Activated naive CD4-positive, alpha-beta T cell treated with anti-CD3 and anti-CD28 coated beads, Interleukin-2, amount 50 U/mL, for 24 hours (primary cell): Measurements from ENCODE around the gene NUDT2.

Source experiments
- H3K27ac Mint-ChIP-seq: one replicate; pipeline ENCODE4 v1.8.0; 2021; ENCODE audit warnings: mild to moderate bottlenecking, mixed read lengths
- H3K27me3 Mint-ChIP-seq: one replicate; pipeline ENCODE4 v1.8.0; 2021; ENCODE audit warnings: mixed read lengths
- H3K36me3 Mint-ChIP-seq: one replicate; pipeline ENCODE4 v1.8.0; 2021; ENCODE audit warnings: mixed read lengths
- H3K4me1 Mint-ChIP-seq: one replicate; pipeline ENCODE4 v1.8.0; 2021; ENCODE audit warnings: mixed read lengths
- H3K4me3 Mint-ChIP-seq: one replicate; pipeline ENCODE4 v1.8.0; 2021; ENCODE audit warnings: mild to moderate bottlenecking, mixed read lengths
- H3K9me3 Mint-ChIP-seq: one replicate; pipeline ENCODE4 v1.8.0; 2021; ENCODE audit warnings: mixed read lengths

Gene NUDT2

GRCh38 chr9:34373749-34374148, 44.4 kb downstream of the NUDT2 start:
- Mint-ChIP-seq H3K36me3 (peaks cover 6% of the 10 kb centered on the region), H3K27me3 (no peaks in the 10 kb centered on the region), H3K9me3 (no peaks in the 10 kb centered on the region), H3K4me3 (no peak overlapping the region), H3K27ac (no peak overlapping the region), H3K4me1 (peaks cover 24% of the 10 kb centered on the region)

- Mint-ChIP-seq H3K36me3 (peaks cover 6% of the 10 kb centered on the region), H3K9me3 (no peaks in the 10 kb centered on the region), H3K27ac (no peak overlapping the region), H3K27me3 (no peaks in the 10 kb centered on the region), H3K4me3 (no peak overlapping the region), H3K4me1 (peaks cover 28% of the 10 kb centered on the region)
Observed at GRCh38 chr9:34374339-34374738, 45.0 kb downstream of the NUDT2 start.

- Mint-ChIP-seq H3K4me3 (peak overlapping the region; percentile 90), H3K36me3 (peaks cover 4% of the 10 kb centered on the region), H3K27me3 (no peaks in the 10 kb centered on the region), H3K9me3 (no peaks in the 10 kb centered on the region), H3K4me1 (peaks cover 35% of the 10 kb centered on the region), H3K27ac (peak overlapping the region; percentile 76)
Observed at GRCh38 chr9:34374905-34375552, 45.7 kb downstream of the NUDT2 start.

- H3K27ac Mint-ChIP-seq, result peak overlapping the region; percentile 76
- peaks cover 1% of the 10 kb centered on the region for H3K36me3 Mint-ChIP-seq
- peak overlapping the region; percentile 90 for H3K4me3 Mint-ChIP-seq
- H3K4me1 Mint-ChIP-seq, result peaks cover 43% of the 10 kb centered on the region
- H3K27me3 Mint-ChIP-seq, result no peaks in the 10 kb centered on the region
- no peaks in the 10 kb centered on the region for H3K9me3 Mint-ChIP-seq
Observed at GRCh38 chr9:34375901-34376595, 46.7 kb downstream of the NUDT2 start.

GRCh38 chr9:34376596-34377403, 47.4 kb downstream of the NUDT2 start, which contains the start of gene MYORG:
Gene MYORG, minus strand, starts transcription at chr9:34376898. Its CDS starts 3,955 bp downstream, at chr9:34372943.
- Mint-ChIP-seq H3K27ac (peak within 1 kb of the TSS; percentile 76), H3K36me3 (peaks cover 1% of the 10 kb centered on the region), H3K27me3 (no peaks in the 10 kb centered on the region), H3K4me3 (peak within 1 kb of the TSS; percentile 90), H3K4me1 (peaks cover 47% of the 10 kb centered on the region), H3K9me3 (no peaks in the 10 kb centered on the region)

- Mint-ChIP-seq H3K27ac (no peak overlapping the region), H3K4me1 (peaks cover 47% of the 10 kb centered on the region), H3K36me3 (peaks cover 1% of the 10 kb centered on the region), H3K4me3 (peak overlapping the region; percentile 90), H3K9me3 (no peaks in the 10 kb centered on the region), H3K27me3 (no peaks in the 10 kb centered on the region)
Observed at GRCh38 chr9:34377404-34377746, 48.0 kb downstream of the NUDT2 start.

- H3K4me1 Mint-ChIP-seq, result peaks cover 47% of the 10 kb centered on the region
- H3K27ac Mint-ChIP-seq, result no peak overlapping the region
- peaks cover 1% of the 10 kb centered on the region for H3K36me3 Mint-ChIP-seq
- H3K9me3 Mint-ChIP-seq, result no peaks in the 10 kb centered on the region
- H3K27me3 Mint-ChIP-seq, result no peaks in the 10 kb centered on the region
- H3K4me3 Mint-ChIP-seq, result no peak overlapping the region
Observed at GRCh38 chr9:34378376-34379060, 49.1 kb downstream of the NUDT2 start.

- no peaks in the 10 kb centered on the region for H3K27me3 Mint-ChIP-seq
- H3K4me3 Mint-ChIP-seq, result peak overlapping the region; percentile 89
- H3K4me1 Mint-ChIP-seq, result peaks cover 47% of the 10 kb centered on the region
- H3K9me3 Mint-ChIP-seq, result no peaks in the 10 kb centered on the region
- peak overlapping the region; percentile 80 for H3K27ac Mint-ChIP-seq
- H3K36me3 Mint-ChIP-seq, result no peaks in the 10 kb centered on the region
Observed at GRCh38 chr9:34379334-34380033, 50.1 kb downstream of the NUDT2 start.

GRCh38 chr9:34380034-34380510, 50.7 kb downstream of the NUDT2 start:
- Mint-ChIP-seq H3K9me3 (no peaks in the 10 kb centered on the region), H3K4me1 (peaks cover 47% of the 10 kb centered on the region), H3K4me3 (peak overlapping the region; percentile 89), H3K36me3 (no peaks in the 10 kb centered on the region), H3K27me3 (no peaks in the 10 kb centered on the region), H3K27ac (no peak overlapping the region)

GRCh38 chr9:34380511-34381315, 51.3 kb downstream of the NUDT2 start:
- no peak overlapping the region for H3K27ac Mint-ChIP-seq
- no peaks in the 10 kb centered on the region for H3K9me3 Mint-ChIP-seq
- H3K4me1 Mint-ChIP-seq, result peaks cover 41% of the 10 kb centered on the region
- H3K4me3 Mint-ChIP-seq, result peak overlapping the region; percentile 89
- H3K36me3 Mint-ChIP-seq, result no peaks in the 10 kb centered on the region
- H3K27me3 Mint-ChIP-seq, result no peaks in the 10 kb centered on the region

GRCh38 chr9:34381323-34381722, 52.0 kb downstream of the NUDT2 start:
- H3K36me3 Mint-ChIP-seq, result no peaks in the 10 kb centered on the region
- no peaks in the 10 kb centered on the region for H3K9me3 Mint-ChIP-seq
- no peaks in the 10 kb centered on the region for H3K27me3 Mint-ChIP-seq
- peak overlapping the region; percentile 89 for H3K4me3 Mint-ChIP-seq
- peak overlapping the region; percentile 77 for H3K27ac Mint-ChIP-seq
- peaks cover 35% of the 10 kb centered on the region for H3K4me1 Mint-ChIP-seq

GRCh38 chr9:34382054-34382453, 52.7 kb downstream of the NUDT2 start:
- peak overlapping the region; percentile 89 for H3K4me3 Mint-ChIP-seq
- H3K4me1 Mint-ChIP-seq, result peaks cover 32% of the 10 kb centered on the region

GRCh38 chr9:34382879-34383278, 53.5 kb downstream of the NUDT2 start:
- Mint-ChIP-seq H3K27ac (peak overlapping the region; percentile 66), H3K36me3 (no peaks in the 10 kb centered on the region), H3K4me3 (no peak overlapping the region), H3K27me3 (no peaks in the 10 kb centered on the region), H3K9me3 (no peaks in the 10 kb centered on the region), H3K4me1 (peaks cover 30% of the 10 kb centered on the region)

More at GRCh38 chr9:34382054-34382453, 52.7 kb downstream of the NUDT2 start:
- Mint-ChIP-seq H3K27me3 (no peaks in the 10 kb centered on the region), H3K27ac (no peak overlapping the region), H3K36me3 (no peaks in the 10 kb centered on the region), H3K9me3 (no peaks in the 10 kb centered on the region)

GRCh38 chr9:34383904-34384303, 54.5 kb downstream of the NUDT2 start:
- H3K27me3 Mint-ChIP-seq, result no peaks in the 10 kb centered on the region
- no peaks in the 10 kb centered on the region for H3K9me3 Mint-ChIP-seq
- peaks cover 2% of the 10 kb centered on the region for H3K36me3 Mint-ChIP-seq
- H3K4me1 Mint-ChIP-seq, result peaks cover 23% of the 10 kb centered on the region
- no peak overlapping the region for H3K27ac Mint-ChIP-seq
- no peak overlapping the region for H3K4me3 Mint-ChIP-seq
